ENCODE measurements around the gene RIMS1.
"Not testable (repeated sequence)": the region's sequence is repeated elsewhere in the genome, so short reads cannot be mapped to it uniquely, and the experiment has no call there.

Gene RIMS1

DNA sequence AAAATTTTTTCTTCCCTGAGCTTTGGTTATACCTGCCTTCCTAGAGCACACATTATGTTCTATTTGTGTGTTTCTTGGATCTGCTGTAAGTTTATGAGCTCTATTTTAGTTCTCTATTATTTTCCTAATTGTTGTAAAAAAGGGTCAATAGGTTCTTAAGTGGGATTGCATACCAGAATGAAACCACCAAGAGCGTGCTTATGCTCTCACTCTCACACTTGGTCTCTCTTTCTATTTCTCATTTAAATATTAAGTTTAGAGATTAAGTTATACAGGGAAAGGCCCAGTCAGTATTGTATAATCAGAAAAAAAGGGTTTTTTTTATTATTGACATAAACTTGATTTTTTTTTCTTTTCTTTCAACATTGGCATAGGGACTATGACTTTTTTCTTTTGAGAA is 96.8 kb downstream of the RIMS1 start:
- no peak for DNase-seq

DNA sequence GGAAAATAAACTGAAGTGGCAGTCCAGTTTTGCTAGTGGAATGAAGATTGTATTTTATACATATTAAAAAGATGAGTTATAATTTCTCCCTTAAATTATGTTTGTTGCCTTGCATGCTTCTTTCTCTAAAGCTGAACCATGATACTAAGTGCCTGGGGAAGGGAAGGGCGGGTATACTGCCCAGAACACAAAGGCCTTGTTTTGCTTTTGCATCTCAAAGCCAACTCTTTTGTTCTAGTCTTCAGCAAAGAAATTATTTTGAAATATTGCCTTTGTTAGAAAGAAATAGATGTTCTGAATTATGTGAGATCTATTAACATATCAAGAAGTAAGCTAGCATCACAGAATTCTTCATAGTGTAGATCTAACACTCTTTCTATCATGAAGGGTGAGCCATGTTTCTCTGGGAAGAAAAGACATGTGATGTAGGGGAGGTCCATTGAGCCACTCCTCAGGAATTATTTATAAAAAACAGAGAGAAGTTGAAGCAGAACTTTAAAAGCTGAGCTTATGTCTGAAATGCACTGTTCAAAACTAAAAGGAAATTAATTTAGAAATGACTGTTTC is 108.4 kb downstream of the RIMS1 start:
- no peak for DNase-seq

DNA sequence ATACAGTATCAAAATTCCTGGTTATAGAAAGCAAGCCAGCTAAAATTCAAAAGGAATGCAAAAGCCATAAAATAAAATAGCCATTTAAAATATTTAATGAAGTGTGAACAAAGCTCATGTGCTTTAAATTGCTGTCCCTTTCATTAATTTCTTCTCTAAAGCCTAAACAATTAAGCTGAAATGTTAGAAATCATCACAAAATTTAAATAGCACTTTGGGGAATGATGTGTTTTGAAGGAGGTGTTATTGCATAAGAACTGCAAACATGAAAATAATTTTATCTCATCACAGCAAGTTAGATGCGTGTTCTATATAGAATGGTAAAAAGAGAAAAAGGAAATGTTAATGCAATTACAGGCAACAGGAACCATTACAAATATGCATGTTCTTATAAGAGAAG is 111.0 kb downstream of the RIMS1 start:
- DNase-seq: no peak

DNA sequence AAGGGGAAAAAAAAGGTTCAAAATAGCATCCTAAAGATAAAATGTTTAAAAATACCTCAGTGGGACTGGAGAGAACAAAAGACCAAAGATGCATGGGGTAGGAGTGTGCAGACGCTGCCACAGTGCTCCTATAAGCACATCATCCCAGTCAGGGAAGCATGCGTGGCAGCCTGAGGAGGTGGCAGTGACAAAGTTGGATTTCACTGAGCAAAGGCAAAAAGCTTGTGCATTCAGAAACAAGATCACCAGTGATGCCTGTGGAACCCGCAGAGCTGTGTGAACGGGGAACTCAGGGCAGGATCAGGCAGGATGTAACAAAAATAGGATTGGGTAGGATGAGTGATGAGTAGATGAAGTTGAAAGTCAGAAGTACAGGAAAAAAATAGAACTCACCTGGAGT is 116.1 kb downstream of the RIMS1 start:
- no peak for DNase-seq

DNA sequence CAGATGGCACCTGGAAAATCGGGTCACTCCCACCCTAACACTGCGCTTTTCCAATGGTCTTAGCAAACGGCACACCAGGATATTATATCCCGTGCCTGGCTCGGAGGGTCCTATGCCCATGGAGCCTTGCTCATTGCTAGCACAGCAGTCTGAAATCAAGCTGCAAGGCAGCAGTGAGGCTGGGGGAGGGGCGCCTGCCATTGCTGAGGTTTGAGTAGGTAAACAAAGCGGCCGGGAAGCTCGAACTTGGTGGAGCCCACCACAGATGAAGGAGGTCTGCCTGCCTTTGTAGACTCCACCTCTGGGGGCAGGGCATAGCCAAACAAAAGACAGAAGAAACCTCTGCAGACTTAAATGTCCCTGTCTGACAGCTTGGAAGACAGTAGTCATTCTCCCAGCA is 120.2 kb downstream of the RIMS1 start:
- DNase-seq: not testable (repeated sequence)

DNA sequence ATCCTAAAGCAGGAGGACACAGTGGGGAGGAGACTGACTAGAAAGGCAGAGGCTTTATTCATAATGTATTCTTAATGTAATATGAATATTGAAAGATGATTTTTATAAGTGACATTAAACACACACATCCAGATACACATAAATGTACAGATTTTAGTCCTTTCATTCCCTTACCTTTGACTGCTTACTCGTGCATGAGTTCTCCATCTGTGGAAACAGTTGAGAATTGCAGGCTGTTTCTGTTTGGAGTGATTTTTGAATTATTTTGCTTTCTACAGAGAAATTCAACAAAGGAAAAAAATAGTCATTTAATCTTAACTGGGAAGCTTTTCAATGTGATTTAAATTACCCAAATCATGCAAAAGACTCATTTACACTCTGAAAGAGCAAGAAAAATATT is 136.5 kb downstream of the RIMS1 start:
- no peak for DNase-seq

DNA sequence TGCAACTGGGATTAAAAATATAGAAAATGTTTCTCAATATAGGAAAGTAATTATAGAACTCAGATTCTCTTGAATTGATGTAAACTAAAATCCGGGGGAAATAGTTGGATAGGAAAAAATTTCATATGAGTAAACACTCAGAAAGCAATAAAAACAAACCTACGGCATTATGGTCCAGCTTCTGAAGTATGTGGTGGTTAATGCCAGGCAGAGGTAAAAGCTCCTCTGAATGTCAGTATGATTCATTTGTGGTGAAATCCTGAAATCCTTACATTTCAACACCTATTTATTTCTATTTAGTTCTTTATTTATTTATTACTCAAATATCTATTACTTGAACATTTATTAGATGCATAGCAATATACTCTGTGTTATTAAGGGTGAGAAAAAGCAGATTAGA is 145.1 kb downstream of the RIMS1 start:
- DNase-seq: no peak

DNA sequence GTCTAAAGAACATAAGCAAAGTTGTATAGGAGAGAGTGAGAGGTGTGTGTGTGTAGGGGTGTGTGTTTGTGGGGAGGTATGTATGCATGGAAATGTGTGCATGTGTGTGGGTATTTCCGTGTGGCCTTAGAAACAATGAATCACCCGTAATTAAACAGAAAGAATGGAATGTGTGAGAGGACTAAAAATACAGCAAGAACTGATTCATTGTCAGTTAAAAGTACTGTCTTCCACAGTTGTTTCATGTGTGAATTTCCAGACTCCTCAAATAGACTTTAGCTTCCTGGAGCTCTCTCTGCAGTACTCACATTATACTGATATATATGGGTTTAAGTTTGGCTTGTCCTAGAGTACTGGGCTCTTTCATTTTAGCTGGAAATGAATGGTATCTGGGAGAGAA is 145.7 kb downstream of the RIMS1 start:
- no peak for DNase-seq

DNA sequence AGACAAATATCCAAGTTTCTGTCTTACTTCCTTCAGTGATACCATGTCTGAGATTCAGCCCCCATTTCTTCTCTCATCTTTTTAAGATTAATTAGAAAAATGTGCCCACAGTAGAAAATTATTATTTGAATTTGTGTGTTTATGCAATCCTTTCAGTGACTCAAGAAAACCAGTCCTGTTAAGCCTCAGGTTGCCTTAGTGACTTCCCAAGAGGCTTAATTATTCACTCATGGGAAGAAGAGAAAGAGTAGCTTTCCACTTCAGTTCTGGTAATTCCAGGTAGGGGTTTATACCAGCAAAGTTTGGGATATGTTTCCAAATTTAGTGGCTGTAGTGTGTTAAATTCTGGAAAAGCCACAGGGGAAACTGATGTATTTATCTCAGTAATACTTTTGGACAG is 149.1 kb downstream of the RIMS1 start:
- no peak for DNase-seq

DNA sequence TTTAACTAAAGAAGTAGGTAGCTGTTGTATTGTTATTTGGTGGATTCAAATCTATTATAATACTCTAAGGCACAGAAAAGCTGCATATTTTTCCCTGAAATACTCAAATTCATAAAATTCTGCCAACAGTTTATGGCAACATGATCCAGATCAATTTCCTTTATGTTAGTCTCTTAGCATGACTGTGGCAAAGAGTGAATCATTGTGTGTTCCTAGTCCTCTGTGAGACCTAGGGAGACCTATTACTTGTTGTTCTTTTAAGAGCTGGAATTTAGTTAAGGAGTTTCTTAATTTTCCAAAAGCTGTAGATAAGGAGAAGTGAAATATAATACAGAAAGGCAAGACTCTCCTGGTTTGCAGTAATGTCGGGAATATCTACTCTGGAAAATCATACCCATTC is 149.6 kb downstream of the RIMS1 start:
- no peak for DNase-seq

DNA sequence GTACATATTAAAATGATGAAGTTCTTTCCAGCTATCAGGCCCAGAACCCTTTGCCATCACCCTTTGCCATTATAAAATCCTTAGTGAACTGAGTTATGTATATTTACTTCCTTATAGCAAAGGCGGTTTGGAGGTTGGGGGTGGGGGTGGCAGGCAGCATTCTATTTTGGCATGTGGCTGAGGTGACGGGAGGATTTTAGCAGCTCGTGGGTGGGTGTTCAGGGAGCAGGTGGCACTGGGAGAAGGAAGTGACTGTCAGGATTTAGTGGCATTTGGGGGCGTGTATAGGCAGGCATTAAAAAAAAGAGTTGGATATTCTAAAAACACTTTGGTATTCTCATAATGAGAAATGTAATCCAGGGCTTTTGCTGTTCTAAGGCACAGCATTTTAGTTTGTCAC is 150.7 kb downstream of the RIMS1 start:
- no peak for DNase-seq

DNA sequence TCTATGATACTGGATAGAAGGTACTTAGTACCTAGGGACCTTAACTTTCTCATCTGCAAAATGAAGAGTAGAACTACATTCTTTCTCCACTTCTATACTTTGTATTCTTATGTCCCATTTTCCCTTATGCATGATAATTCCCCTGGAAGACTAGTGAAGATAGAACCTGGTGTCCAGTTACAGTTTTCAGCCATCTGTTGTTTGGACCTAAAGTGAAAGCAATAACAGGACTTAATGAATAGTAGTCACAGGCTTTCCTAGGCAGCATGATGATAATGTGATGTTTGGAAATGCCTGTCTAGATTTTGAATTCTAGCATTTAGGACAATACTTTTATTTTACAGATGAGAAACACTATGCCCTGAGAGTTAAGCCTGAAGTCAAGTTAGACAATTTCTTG is 153.8 kb downstream of the RIMS1 start:
- no peak for DNase-seq

DNA sequence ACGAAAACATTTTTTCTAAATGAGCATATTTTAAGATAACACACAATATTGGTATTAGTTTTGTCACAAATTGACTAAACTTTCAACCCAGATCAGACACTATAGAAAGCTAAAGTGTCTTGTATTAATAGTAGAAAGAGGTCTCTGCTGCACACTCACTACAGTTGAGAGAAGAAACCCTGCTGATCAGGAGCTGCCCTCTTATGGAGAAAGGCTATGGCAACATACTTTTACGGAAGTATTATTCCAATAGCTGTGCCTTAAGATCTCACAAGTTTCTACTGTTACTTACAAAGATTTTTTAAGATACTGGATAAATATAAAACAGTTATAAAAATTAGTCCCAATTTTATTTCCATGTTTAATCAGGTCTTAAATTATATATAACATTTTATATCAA is 155.7 kb downstream of the RIMS1 start:
- DNase-seq: no peak

DNA sequence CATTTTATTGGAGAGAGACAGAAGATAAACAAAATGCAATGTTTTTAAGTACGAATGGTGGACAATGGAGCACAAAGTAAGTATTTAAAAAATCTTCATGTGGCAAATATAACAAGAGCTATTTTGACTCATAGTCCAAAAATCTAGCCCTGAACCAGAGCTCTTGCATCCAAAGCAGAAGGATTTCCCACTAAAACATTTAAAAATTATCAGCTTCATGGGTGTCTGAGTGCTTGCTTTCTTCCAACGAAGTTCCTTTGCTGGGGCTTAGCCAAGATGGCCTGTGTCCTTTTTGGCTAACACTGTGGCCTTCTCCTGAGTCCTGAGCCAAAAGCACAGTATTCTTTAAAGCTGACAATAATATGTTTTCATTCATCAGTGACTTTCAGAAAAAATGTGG is 161.7 kb downstream of the RIMS1 start:
- no peak for DNase-seq

DNA sequence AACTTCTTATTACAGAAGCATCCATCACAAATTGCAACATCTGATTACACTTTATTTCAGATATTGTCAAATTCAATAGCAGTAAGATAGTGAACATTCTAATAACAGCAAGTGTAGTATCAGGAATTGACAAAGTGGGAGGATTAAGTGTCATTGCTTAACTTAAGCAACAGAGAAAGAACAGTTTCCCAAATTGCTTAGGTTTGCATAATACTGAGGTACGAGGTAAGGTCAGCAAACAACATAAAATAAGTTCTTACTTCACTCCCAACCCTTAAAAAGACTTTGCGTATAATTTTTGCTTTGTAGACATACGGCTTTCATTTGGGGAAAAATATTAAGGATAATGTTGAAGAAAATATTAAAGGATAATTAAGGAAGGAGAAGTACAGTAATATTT is 163.0 kb downstream of the RIMS1 start:
- no peak for DNase-seq

DNA sequence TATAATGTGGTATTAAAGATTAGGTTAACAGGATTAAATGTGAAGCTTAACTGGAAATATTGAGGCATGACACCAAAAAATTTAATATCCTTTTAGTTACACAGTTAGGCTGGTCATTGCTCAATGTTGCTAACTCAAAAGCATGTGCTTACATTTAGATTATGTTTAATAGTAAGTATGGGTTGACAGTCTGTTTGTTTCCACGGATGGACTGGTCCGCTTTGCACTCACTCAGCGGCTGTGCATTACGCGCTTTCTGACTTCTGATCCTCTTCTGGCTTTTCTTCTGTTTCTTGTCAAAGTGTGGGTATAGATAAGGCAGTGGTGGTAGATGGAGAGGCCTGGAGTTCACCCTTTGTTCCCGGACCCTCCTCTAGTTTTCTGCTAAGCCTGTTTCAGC is 174.9 kb downstream of the RIMS1 start:
- no peak for DNase-seq

DNA sequence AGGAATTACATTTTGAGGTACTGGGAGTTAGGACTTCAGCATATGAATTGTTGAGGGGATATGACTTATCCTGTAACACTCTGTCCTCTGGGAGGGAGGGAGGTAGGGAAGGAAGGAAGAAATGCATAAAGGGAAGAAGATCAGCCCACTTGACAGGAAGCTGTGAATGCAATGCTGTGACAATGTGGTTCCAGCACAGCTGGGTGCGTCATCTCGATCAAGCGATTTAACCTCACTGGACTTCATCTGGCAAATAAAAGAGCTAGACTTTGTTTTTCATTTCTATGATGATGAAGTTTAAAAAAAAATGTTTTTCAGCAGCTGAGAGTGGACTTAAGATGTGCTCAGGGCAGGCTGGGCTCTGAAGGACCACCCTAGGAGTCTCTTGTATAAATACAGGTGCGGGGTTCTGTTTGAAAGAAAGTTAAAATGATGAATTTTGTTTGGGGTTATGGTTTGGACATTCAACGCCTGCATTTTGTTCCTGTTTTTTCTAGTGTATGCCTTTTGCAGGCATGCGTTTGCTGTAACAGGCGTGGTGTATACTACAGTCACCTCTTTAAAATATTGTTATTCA is 178.1 kb downstream of the RIMS1 start:
- DNase-seq: no peak

DNA sequence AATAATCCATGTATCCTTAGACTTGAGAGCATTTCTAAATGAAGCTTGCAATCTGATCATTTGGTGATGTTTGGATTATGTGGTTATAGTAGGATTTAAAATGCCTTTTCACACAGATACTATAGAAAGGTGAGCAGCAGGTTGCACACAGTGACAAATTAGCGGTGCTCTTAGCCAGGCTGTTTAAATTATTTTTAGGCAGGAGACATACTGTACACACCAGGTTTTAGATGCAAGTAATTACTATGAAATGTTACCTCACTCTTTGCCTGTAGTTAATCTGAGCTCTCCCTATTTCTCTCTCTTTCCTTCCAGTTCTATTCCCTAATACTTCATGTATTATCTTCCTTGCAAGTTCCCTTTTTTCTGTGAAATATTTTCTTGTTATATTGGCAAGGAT is 191.7 kb downstream of the RIMS1 start:
- DNase-seq: no peak

DNA sequence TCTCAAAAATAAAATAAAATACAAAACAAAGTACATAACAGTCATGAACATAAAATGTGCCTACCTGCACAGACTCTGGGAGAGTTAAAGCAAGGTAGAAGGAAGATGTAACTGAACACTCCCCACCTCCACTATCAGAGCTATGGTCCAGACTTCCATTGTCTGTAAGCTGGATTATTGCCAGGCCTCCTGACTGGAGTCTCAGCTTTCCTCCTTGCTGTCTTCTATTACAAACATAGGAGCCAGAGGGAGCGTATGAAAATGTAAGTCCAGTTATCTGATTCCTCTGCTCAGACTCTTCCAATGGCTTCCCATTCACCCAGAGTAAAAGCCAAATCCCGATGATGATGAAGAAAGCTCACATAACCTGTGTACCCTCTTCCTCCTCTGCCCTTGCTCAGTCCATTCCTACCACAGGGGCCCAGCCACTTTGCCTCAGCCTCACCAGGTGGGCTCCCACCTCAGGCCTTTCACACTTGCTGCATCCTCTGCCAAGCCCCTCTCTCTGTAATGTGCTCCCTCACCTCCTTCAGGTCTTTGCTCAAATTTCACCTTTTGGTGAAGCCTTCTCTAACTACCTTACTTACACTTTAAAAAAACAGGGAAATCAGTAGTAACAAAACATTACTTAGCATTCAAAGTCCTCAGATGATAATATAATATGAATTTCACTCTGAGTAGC is 194.1 kb downstream of the RIMS1 start:
- no peak for DNase-seq

DNA sequence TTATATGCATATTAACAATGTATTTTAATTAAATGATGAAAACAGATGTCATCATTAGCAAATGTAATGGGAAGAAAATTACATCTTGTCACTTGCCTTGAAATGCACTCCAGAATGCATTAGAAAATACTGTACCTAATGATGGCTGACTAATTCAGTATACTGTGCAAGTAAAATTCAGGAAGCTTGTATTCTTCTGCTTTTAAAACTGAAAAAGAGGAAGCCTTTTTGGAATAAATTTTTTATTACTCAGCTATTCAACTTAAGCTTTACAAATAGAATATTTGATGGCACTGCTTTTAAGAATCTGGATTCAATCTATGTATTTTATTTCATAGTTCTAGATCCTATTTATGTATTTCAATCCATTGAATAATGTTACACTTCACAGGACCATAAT is 195.5 kb downstream of the RIMS1 start:
- no peak for DNase-seq

DNA sequence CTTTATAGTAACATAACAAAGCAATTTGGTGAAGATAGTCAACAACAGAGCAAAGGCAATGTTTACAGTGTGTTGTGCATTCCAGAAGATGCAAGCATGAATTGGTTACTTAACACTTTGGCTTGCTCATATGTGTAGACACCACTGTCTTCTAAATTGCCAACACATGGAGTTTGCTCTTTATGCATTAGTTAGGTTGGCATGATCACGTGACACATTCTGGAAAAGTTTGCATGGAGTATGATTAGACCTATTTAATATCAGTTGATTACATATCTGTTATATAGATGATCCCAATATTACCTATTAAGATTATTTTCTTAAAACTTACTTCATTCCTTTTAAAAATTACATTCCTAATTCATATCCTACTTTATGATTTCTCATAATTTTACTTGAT is 197.6 kb downstream of the RIMS1 start:
- no peak for DNase-seq

DNA sequence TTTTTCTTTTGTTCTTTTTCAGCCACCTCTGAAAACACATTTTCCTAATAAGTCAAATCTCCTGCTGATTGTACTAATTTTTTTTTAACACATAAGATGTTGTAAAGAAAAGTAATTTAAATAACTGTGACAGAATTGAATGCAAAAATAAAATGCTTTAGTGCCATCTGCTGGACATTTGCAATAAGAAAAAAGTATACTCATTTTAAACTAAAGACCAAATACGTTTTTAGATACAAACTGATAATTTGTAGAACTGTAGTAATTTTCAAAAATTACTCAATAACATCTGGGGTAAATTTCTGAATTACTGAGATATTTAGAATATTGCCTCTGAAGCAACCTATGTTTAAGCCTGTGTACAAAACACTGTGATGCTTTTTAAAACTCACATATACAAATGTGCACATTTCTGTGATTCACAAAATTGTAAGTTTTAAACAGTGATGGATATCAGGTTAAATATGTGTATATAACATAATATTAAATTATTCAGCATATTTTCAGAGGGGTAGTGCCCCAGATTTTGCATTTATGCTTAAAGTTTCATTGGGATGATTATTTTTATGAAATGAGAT is 198.7 kb downstream of the RIMS1 start:
- no peak for DNase-seq

DNA sequence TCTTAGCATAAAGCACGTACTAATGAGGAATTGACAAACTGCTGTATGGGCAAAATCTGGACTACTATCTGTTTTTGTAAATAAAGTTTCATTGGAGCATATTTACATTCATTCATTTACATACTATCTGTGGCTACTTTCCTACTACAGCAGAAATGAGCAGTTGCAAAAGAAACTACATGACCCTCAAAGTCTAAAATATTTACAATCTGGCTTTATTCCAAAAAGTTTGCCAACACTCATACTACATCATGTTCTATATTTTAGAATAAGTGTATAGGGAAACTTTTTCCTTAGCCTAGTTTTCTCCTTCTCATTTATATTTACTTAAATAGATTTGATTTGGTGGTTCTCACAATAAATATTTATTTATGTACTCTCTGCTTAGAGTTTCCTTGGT is 208.2 kb downstream of the RIMS1 start:
- no peak for DNase-seq

DNA sequence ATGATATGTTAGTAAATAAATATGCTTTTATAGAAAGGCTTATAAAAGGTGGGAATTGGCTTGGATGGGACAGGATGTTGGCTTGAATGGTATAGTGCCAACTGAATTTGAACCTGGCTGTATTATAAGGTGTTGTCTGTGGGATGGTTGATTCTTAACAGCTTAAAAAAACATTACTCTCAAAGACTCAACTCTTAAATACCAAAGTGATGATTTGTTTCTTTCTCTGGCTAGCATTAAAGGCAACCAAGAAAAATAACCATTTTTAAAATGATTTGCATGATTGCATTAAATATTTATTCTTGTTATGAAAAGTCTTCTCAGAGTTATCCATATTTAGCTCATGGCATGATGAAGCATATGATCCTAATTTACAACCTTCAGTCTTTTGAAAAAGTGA is 216.2 kb downstream of the RIMS1 start:
- no peak for DNase-seq

DNA sequence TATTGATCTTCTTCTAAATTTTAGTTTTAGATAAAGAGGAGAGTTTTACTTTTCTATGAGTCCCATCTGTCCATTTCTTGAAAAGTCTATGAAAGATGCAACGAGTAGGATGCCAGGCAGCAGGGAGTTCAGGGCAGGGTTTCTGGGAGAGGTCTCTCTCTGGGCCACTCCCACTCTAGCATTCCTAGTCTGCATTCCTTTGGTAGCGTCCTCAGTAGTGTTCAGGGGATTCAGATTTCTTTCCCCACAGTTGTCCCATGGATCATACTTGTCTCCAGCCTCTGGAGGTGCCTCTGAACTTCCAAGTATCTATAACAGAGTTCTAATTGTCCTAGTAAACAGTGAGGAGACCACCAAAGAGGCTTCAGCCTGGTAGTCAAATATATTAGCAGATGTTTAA is 225.3 kb downstream of the RIMS1 start:
- no peak for DNase-seq

Measured in effector CD8-positive, alpha-beta T cell (primary cell).